ENCODE measurements around the gene USP38.

GRCh38 chr4:143230683-143231082, 46.0 kb downstream of the USP38 start:
- TF ChIP-seq CTCF (IDR thresholded peaks at IDR 0.05), result no peak
- TF ChIP-seq POLR2A (IDR thresholded peaks at IDR 0.05), result no peak
